22Rv1 (cell line): Measurements from ENCODE around the gene PLOD2.

Source experiments
- ZFX ChIP-seq: fragments of 450-650 bp; IDR thresholded peaks from 2 replicates; pipeline ENCODE4 v1.6.1; 2017; ENCODE audit warnings: antibody characterized with exemption, borderline replicate concordance
- TF ChIP-seq, protein P1 (sequence below): fragments of 450-650 bp; IDR thresholded peaks from 2 replicates; pipeline ENCODE4 v1.5.1; 2017; ENCODE audit warnings: mild to moderate bottlenecking

DNA sequence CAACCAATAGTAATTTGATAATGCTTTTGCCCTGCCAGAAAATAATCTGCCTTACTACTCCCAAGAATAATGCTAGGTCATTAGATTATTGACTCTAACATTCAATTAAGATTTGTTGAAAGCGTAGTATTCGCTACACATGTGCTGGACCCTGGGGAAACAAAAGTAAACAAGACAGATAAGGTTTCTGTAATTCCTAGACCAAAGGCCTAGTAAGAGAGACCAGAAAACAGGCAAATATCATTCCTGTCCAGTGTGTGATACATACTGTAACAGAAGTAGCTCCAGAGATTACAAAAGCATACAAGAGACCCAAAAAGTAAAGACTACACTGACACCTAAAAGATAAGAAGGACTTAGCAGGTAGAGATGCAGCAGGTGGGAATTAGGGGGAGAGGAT lies 60.8 kb downstream of the PLOD2 start:
- TF ChIP-seq, protein P1, sequence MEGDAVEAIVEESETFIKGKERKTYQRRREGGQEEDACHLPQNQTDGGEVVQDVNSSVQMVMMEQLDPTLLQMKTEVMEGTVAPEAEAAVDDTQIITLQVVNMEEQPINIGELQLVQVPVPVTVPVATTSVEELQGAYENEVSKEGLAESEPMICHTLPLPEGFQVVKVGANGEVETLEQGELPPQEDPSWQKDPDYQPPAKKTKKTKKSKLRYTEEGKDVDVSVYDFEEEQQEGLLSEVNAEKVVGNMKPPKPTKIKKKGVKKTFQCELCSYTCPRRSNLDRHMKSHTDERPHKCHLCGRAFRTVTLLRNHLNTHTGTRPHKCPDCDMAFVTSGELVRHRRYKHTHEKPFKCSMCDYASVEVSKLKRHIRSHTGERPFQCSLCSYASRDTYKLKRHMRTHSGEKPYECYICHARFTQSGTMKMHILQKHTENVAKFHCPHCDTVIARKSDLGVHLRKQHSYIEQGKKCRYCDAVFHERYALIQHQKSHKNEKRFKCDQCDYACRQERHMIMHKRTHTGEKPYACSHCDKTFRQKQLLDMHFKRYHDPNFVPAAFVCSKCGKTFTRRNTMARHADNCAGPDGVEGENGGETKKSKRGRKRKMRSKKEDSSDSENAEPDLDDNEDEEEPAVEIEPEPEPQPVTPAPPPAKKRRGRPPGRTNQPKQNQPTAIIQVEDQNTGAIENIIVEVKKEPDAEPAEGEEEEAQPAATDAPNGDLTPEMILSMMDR, result no peak
- no peak for TF ChIP-seq ZFX
